ENCODE measurements around the gene ACAP2.

- TF ChIP-seq CTCF (conservative IDR thresholded peaks at IDR 0.05) (no peak), ZFX (IDR thresholded peaks at IDR 0.05) (no peak)
Observed at GRCh38 chr3:195230244-195230643, 212.6 kb downstream of the ACAP2 start.
